Caco-2 (cell line): ENCODE results near the gene PRSS21. TPM values are rescaled to one million over a fixed set of nuclear protein-coding genes. Genes with fewer than 3 reads are reported as not detected.

ENCODE experiments used
- BruUV-seq: library from RNA; stranded (reverse); fragments of 400-500 nt; replicated peaks from 2 replicates; lab custom pipeline; 2021; lab: Mats Ljungman, UMichigan
- CTCF ChIA-PET: fragments of 300-600 bp; sonication (Branson Sonifier 250); formaldehyde crosslinking; loops from one replicate; lab custom pipeline; 2022; ENCODE audit warnings: antibody characterized with exemption; lab: Charles Lee
- POLR2A ChIA-PET: fragments of 300-600 bp; sonication (Branson Sonifier 250); formaldehyde crosslinking; loops from one replicate; lab custom pipeline; 2022; ENCODE audit warnings: antibody characterized with exemption; lab: Charles Lee
- DNase-seq, 2 experiments: peaks; one replicate each; pipeline versions ENCODE4 v3.0.0 to v3.0.0-alpha.2; 2020 to 2022
- H3K27me3 ChIP-seq: replicated peaks from 2 replicates; pipeline ENCODE4 v1.6.0; 2011; ENCODE audit warnings: low read length; ENCODE audit not compliant: control insufficient read depth, insufficient read depth
- H3K36me3 ChIP-seq: 2 replicates; pipeline ENCODE4 v1.5.1; 2011; ENCODE audit warnings: low read length; ENCODE audit not compliant: control insufficient read depth, insufficient read depth
- H3K4me1 ChIP-seq: fragments of 250-450 bp; sonication (Bioruptor Pico); 2 replicates; pipeline ENCODE4 v1.5.1; 2020; ENCODE audit warnings: mild to moderate bottlenecking
- H3K4me3 ChIP-seq: 2 replicates; pipeline ENCODE4 v1.5.1; 2011; ENCODE audit warnings: low read depth, mild to moderate bottlenecking, control low read depth, low read length
- H3K9me3 ChIP-seq: fragments of 250-450 bp; sonication (Bioruptor Pico); 2 replicates; pipeline ENCODE4 v1.5.1; 2020; ENCODE audit warnings: mild to moderate bottlenecking, moderate library complexity
- H3K27ac Mint-ChIP-seq: one replicate; pipeline ENCODE4 v1.8.0; 2022; ENCODE audit warnings: mixed read lengths; ENCODE audit not compliant: unreplicated experiment
- H3K27me3 Mint-ChIP-seq: one replicate; pipeline ENCODE4 v1.8.0; 2022; ENCODE audit warnings: mixed read lengths; ENCODE audit not compliant: insufficient read depth, unreplicated experiment
- H3K36me3 Mint-ChIP-seq: one replicate; pipeline ENCODE4 v1.8.0; 2022; ENCODE audit warnings: mild to moderate bottlenecking, mixed read lengths; ENCODE audit not compliant: insufficient read depth, unreplicated experiment
- H3K4me1 Mint-ChIP-seq: one replicate; pipeline ENCODE4 v1.8.0; 2022; ENCODE audit warnings: low read depth, mixed read lengths; ENCODE audit not compliant: unreplicated experiment
- H3K4me3 Mint-ChIP-seq: one replicate; pipeline ENCODE4 v1.8.0; 2022; ENCODE audit warnings: mild to moderate bottlenecking, moderate library complexity, mixed read lengths; ENCODE audit not compliant: unreplicated experiment
- H3K9me3 Mint-ChIP-seq: one replicate; pipeline ENCODE4 v1.8.0; 2022; ENCODE audit warnings: mixed read lengths; ENCODE audit not compliant: unreplicated experiment
- CTCF ChIP-seq, 2 experiments: fragments of 200-600 bp in 1 of 2; IDR thresholded peaks; 1 replicate in 1 of 2; 2 replicates in 1 of 2; pipeline versions ENCODE4 v1.5.1 to v1.8.0; 2011 to 2022; ENCODE audit warnings: antibody characterized with exemption in 1 of 2, control low read depth in 1 of 2, inconsistent platforms in 1 of 2, low read depth in 1 of 2, low read length in 1 of 2, mild to moderate bottlenecking in 1 of 2, moderate library complexity in 1 of 2; ENCODE audit not compliant: insufficient read depth in 1 of 2, severe bottlenecking in 1 of 2, unreplicated experiment in 1 of 2
- intact Hi-C: fragments of 100-400 bp; cut with micrococcal nuclease; formaldehyde crosslinking; loops from one replicate; pipeline ENCODE4 v1.10.0; 2022; ENCODE audit not compliant: unreplicated experiment
- total RNA-seq: library from RNA; stranded (reverse); gene quantifications from 2 replicates; pipeline ENCODE4 v1.2.3, GENCODE V29; 2022

The PRSS21 gene
- total RNA-seq, 1 experiment from 2014 or later: not detected

- Mint-ChIP-seq H3K36me3 (peaks cover under 1% of the 10 kb centered on the region), H3K27me3 (no peaks in the 10 kb centered on the region), H3K4me3 (no peak overlapping the region), H3K27ac (no peak overlapping the region), H3K9me3 (peaks cover 33% of the 10 kb centered on the region), H3K4me1 (peaks cover 9% of the 10 kb centered on the region)
- peaks cover 21% of the 10 kb centered on the region for H3K4me1 ChIP-seq
- TF ChIP-seq CTCF (IDR thresholded peaks at IDR 0.05; ENCODE audit: insufficient read depth in 1 of 2, low read depth in 1 of 2, low read length in 1 of 2, severe bottlenecking in 1 of 2, unreplicated experiment in 1 of 2): no peak
- H3K27me3 ChIP-seq: no peaks in the 10 kb centered on the region
- no peak for DNase-seq
- CTCF ChIA-PET: no interaction called here
- no peak overlapping the region for H3K4me3 ChIP-seq
- BruUV-seq: no TSS peak
- no peaks in the 10 kb centered on the region for H3K36me3 ChIP-seq
- 0 out of 2 replicates have a peak, but pooled peaks cover 7% of the 10 kb centered on the region for H3K9me3 ChIP-seq
- POLR2A ChIA-PET: no interaction called here
- intact Hi-C loops: no loop called here
These were observed 13.4 kb upstream of the PRSS21 start for GRCh38 chr16:2803545-2804195.

- H3K4me3 ChIP-seq: no peak overlapping the region
- no peaks in the 10 kb centered on the region for H3K27me3 ChIP-seq
- H3K4me3 Mint-ChIP-seq: no peak overlapping the region
- 0 out of 2 replicates have a peak, but pooled peaks cover 7% of the 10 kb centered on the region for H3K9me3 ChIP-seq
- no TSS peak for BruUV-seq
- peaks cover 43% of the 10 kb centered on the region for H3K9me3 Mint-ChIP-seq
- TF ChIP-seq CTCF (IDR thresholded peaks at IDR 0.05; ENCODE audit: insufficient read depth in 1 of 2, low read depth in 1 of 2, low read length in 1 of 2, severe bottlenecking in 1 of 2, unreplicated experiment in 1 of 2): no peak
- peaks cover 11% of the 10 kb centered on the region for H3K4me1 ChIP-seq
- H3K4me1 Mint-ChIP-seq: peaks cover 8% of the 10 kb centered on the region
- H3K36me3 ChIP-seq: no peaks in the 10 kb centered on the region
- DNase-seq: no peak
- no peaks in the 10 kb centered on the region for H3K27me3 Mint-ChIP-seq
- H3K36me3 Mint-ChIP-seq: peaks cover 5% of the 10 kb centered on the region
- ChIA-PET CTCF (no interaction called here), POLR2A (no interaction called here)
- H3K27ac Mint-ChIP-seq: no peak overlapping the region
- intact Hi-C loops: no loop called here
These were observed 12.3 kb upstream of the PRSS21 start for GRCh38 chr16:2804728-2805127.

- ChIA-PET POLR2A (no interaction called here), CTCF (no interaction called here)
- no peak for DNase-seq
- Mint-ChIP-seq H3K27ac (no peak overlapping the region), H3K36me3 (peaks cover 5% of the 10 kb centered on the region), H3K27me3 (no peaks in the 10 kb centered on the region), H3K9me3 (peaks cover 43% of the 10 kb centered on the region), H3K4me3 (no peak overlapping the region), H3K4me1 (peaks cover 6% of the 10 kb centered on the region)
- H3K27me3 ChIP-seq: no peaks in the 10 kb centered on the region
- TF ChIP-seq CTCF (IDR thresholded peaks at IDR 0.05; ENCODE audit: insufficient read depth in 1 of 2, low read depth in 1 of 2, low read length in 1 of 2, severe bottlenecking in 1 of 2, unreplicated experiment in 1 of 2): no peak
- intact Hi-C loops: no loop called here
- no peak overlapping the region for H3K4me3 ChIP-seq
- no peaks in the 10 kb centered on the region for H3K36me3 ChIP-seq
- no peaks in the 10 kb centered on the region for H3K4me1 ChIP-seq
- 0 out of 2 replicates have a peak, but pooled peaks cover 7% of the 10 kb centered on the region for H3K9me3 ChIP-seq
- no TSS peak for BruUV-seq
These were observed 10.8 kb upstream of the PRSS21 start for GRCh38 chr16:2806286-2806685.
